ENCODE measurements around the gene ANKS4B.
"Not testable (repeated sequence)": the region's sequence is repeated elsewhere in the genome, so short reads cannot be mapped to it uniquely, and the experiment has no call there.

ANKS4B gene

GRCh38 chr16:21218153-21218552, 15.3 kb upstream of the ANKS4B start:
- no peak for DNase-seq (ENCODE audit: low read depth in 2 of 2)

DNA sequence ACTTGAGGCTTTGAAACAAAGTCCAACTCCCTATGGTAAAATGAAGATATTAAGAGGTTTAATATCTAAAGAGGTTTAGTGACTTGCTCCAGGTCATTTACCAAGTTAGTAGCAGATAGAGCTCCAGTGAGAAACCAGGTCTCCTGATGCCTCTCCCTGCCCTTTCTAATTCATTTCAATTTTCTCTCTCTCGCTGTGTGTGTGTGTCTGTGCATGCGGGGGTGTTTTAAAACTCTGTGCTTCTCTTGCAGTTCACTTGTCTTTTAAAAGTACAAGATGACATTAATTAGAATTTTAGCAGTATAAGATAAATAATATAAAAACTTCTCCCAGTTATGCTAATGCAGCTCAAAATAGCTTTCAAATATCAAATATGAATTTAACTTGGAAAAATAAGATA, 13.9 kb upstream of the ANKS4B start:
- no peak for DNase-seq (ENCODE audit: low read depth in 2 of 2)

GRCh38 chr16:21222495-21223337, 10.8 kb upstream of the ANKS4B start:
- DNase-seq (ENCODE audit: low read depth in 2 of 2) = no peak

DNA sequence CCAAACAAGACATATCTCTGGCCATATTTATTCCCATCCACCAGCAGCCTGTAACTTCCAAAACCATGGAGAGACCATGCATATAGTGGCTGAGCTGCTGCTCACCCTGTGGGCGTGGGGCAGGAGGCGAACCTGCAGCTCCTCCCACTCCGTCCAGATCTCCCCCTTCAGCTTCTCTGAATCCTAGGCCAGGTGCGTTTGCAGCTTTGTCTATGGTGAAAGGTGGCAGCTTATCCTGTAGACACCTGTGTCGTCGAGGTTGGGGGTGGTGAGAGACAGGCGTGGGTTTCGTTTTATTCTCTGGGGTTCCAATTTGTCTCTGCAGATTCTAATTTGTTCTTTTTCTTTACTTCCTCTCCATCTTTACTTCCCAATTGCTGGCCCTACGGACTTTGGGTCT, 9.7 kb upstream of the ANKS4B start:
- DNase-seq (ENCODE audit: low read depth in 2 of 2) = no peak

DNA sequence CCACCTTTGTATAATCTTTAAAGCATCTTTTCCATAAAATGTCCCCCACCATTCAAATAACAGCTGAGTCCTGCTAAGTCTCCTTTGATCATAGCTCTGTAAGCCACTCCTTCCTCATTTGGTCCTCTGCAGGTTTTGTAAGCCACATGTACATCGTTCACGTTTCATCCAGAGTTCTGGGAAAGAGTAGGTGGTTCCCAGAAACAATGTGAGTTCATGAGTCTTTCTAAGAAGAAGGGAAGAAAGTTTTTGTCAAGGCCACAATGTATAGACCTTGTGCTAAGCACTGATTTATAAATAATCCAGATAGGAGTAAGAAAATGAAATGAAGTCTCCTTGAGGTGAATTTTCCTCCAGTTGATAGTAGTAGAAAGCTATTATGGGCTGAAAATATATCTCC, 8.7 kb upstream of the ANKS4B start:
- DNase-seq (ENCODE audit: low read depth in 2 of 2) = no peak

GRCh38 chr16:21226749-21227148, 6.8 kb upstream of the ANKS4B start:
- DNase-seq (ENCODE audit: low read depth in 2 of 2) = no peak

DNA sequence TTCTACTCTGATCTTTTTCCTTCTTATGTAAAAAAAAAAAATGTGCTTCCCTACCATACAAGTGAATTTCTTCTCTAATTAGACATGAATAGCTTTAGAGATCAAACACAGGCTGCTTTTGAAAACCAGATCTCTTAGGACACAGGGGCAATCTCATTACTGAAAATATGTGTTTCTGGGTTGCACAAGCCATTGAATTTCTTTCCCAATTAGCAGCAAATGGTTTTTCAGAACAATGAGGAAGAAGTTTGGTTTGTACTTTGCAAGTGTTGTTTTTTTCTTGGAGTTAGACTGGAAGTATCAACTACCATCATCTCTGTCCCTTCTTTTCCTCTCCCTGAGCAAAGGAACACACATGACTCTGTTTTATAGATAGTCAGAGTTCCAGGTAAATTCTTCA, 5.6 kb upstream of the ANKS4B start:
- DNase-seq (ENCODE audit: low read depth in 2 of 2) = no peak

DNA sequence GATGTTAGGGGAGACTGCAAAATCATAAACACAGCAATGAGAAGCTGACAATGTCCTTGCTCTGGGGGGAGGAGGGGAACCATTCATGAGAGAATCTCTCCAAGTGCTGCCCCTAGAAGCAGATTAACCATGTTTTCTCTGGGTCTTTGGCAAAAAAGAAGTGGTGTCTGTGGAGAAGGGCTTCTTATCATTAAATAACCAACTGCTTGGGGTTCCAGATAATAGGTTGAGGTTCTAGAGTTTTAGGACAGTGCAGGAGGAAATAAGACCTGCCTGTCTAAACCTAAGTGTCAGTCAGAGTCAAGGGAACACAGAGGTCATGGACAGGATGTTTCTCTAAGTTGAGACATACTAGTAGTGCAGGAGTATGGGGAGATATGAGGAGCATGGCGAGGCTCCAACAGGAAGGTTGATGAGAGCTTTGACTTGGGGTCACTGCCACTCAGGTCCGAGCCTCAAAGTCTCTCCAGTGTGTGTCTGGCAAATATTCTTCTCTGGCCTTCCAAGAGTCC, 5.1 kb upstream of the ANKS4B start:
- no peak for DNase-seq (ENCODE audit: low read depth in 2 of 2)

DNA sequence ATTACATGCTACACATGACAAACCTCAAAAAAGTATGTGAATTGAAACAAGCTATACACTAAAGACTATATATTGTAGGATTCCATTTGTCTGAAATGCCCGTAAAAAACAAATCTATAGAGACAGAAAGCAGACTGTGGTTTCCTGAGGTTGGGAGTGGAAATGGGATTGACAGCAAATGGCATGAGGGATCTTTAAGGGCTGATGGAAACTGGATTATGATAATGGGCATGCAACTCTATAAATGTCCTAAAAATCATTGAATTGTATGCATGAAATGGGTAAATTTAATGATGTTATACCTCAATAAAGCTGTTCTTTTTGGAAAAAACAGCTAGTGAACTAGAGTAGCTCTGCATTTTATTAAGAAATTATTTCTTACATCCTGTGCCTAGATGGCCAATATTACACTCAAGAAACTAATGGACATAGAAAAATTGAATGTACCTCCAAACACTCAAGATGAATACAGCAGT, 416 bp upstream of the ANKS4B start:
- no peak for DNase-seq (ENCODE audit: low read depth in 2 of 2)

GRCh38 chr16:21235199-21235585, 1.7 kb downstream of the ANKS4B start:
- DNase-seq (ENCODE audit: low read depth in 2 of 2) = no peak

DNA sequence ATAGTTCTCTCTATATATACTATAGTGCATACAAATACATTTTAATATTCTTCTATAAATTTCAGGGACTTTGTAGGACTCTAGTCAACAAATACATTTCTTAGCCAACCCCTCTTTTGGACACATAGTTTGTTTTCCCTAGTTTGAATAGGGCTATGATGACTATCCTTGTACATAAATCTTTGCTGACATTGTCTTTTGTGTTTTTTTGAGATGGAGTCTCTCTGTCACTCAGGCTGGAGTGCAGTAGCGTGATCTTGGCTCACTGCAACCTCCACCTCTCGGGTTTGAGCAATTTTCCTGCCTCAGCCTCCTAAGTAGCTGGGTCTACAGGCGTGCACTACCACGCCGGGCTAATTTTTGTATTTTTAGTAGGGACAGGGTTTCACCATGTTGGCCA, 3.3 kb downstream of the ANKS4B start:
- no peak for DNase-seq (ENCODE audit: low read depth in 2 of 2)

DNA sequence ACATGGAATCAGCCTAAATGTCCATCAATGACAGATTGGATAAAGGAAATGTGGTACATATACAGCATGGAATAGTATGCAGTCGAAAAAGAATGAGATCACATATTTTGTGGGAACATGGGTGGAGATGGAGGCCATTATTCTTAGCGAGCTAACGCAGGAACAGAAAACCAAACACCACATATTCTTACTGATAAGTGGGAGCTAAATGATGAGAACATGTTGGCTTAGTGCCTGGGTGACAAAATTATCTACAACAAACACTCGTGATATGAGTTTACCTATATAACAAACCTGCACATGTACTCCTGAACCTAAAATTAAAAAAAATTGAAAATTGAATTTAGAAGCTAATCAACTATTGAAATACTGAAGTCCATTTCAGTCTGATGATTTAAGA, 6.1 kb downstream of the ANKS4B start:
- no peak for DNase-seq (ENCODE audit: low read depth in 2 of 2)

DNA sequence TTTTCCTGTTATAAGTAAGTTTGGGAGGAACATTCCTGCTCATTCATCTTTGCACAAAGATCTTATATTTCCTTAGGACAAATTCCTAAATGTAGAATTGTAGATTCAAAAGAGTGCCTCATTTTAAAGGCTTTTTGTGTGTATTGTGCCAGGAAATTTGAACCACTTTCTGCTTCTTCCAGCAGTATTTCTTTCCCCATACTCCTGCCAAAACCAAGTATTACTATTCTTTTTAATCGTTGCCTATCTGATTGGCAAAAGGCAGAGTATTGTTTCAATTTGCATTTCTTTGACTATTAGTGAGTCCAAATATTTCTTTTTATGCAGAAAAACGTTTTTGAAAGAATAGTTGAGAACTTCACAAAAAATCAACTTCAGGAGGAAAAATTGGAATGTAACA, 9.3 kb downstream of the ANKS4B start:
- DNase-seq (ENCODE audit: low read depth in 2 of 2) = no peak

DNA sequence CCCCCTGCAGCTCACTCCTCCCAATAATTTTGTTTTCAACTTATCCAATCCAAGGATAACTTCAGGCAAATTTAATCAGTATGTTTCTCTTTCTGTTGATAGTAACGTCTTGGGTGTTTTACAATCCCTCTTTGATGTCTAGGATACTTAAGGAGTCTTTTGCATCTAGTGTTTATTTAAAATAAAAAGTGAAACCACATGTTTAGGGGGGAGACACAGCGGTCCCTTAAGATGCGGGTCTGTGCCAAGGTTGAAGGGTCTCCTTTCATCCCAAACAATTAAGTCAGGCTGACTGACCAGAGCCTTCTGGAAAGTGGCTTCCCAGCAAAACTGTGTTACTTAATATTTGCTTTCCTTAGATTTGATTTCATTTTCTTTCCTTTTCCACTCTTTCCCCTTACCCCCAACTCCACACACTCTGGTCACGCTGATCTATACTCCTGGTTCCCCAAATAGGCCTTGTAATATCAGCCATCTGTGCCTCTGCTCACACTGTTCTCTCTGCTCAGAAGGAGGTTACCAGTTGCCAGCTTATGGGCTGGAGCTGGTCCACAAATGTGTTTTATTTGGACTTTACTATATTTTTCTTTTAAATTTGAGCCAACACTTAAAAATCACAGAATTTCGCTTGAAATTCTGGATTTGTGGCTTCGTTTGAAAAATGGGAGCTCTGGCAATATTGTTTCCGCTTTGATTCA, 11.2 kb downstream of the ANKS4B start:
- no peak for DNase-seq (ENCODE audit: low read depth in 2 of 2)

DNA sequence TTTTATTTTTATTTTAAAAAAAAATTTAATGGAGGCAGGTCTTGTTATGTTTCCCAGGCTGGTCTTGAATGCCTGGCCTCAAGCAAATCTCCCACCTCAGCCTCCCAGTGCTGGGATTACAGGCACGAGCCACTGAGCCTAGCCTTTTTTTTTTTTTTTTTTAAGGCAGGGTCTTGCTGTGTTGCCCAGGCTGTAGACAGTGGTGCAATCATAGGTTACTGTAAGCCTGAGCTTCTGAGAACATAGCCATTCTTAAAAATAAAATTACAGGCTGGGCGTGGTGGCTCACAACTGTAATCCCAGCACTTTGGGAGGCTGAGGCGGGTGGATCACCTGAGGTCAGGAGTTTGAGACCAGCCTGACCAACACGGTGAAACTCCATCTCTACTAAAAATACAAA, 14.7 kb downstream of the ANKS4B start:
- not testable (repeated sequence) for DNase-seq (ENCODE audit: low read depth in 2 of 2)

GRCh38 chr16:21250072-21250923, 16.8 kb downstream of the ANKS4B start:
- DNase-seq (ENCODE audit: low read depth in 2 of 2) = no peak

- no peak for DNase-seq (ENCODE audit: low read depth in 2 of 2)
Measured at GRCh38 chr16:21253470-21253869, 20.0 kb downstream of the ANKS4B start.

- DNase-seq (ENCODE audit: low read depth in 2 of 2) = no peak
Measured at GRCh38 chr16:21256636-21257035, 23.1 kb downstream of the ANKS4B start.

GRCh38 chr16:21257284-21257683, 23.8 kb downstream of the ANKS4B start:
- DNase-seq (ENCODE audit: low read depth in 2 of 2) = no peak

- no peak for DNase-seq (ENCODE audit: low read depth in 2 of 2)
Measured at GRCh38 chr16:21260870-21261791, 27.6 kb downstream of the ANKS4B start.

Measured in stimulated activated CD4-positive, alpha-beta T cell treated with anti-CD3 and anti-CD28 coated beads, Interleukin-15, amount 100 ng/mL, for 48 hours (primary cell).